Skin of body (tissue), 2 donors: ENCODE results near the gene SNX11. TPM values are rescaled to one million over a fixed set of nuclear protein-coding genes. Genes with fewer than 3 reads are reported as not detected.
A peak's percentile ranks its signal among the peaks of the same experiment; 100 is the strongest.

Source experiments
- DNase-seq: peaks from one replicate; lab custom pipeline; 2025; lab: John Stamatoyannopoulos, UW
- total RNA-seq: library from RNA; depleted of rRNA; stranded (reverse); fragments of >200 nt; gene quantifications from one replicate; pipeline ENCODE4 v1.2.3, GENCODE V29; 2014

The SNX11 gene
- total RNA-seq, 1 donor from 2014 or later: 9.0 TPM

DNA sequence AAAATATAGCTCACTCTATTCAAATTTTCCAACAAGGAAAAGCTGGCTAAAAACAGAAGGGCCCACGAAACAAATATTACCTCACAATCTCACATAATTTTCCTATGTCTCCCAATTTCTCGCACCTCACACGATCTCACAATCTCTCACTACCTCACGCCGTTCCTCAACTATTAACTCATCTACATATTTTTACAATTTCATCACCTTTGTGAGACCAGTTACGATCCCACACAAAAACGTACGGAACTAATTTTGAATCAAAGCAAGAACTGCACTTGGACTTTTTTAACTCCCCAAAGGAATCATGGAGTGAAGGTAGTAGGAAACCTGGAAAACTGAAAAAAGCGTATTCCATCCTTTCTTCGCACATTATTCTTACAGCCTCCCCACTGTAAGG is 7.4 kb upstream of the SNX11 start:
- DNase-seq: no peak

DNA sequence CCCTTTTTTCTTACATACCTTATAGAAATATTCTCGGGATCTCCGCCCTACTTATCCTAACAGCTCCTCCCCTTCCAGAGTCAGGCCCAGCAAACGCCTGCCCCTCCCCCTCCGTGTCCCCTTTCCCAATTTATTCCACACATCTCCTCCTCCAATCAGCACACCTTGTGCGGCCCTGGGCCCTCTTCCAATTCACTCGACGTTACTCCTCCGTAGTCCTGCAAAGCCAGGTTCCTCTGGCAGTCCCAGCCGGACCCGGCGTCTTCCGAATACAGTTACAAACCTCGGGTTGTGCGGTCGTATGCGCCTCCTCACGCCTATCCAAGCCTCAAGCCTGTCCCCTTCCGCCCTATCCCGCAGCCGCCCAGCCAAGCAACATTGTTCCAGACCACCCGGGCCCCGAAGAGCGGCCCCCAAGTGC is 7.0 kb upstream of the SNX11 start:
- DNase-seq: peak; percentile 50

DNA sequence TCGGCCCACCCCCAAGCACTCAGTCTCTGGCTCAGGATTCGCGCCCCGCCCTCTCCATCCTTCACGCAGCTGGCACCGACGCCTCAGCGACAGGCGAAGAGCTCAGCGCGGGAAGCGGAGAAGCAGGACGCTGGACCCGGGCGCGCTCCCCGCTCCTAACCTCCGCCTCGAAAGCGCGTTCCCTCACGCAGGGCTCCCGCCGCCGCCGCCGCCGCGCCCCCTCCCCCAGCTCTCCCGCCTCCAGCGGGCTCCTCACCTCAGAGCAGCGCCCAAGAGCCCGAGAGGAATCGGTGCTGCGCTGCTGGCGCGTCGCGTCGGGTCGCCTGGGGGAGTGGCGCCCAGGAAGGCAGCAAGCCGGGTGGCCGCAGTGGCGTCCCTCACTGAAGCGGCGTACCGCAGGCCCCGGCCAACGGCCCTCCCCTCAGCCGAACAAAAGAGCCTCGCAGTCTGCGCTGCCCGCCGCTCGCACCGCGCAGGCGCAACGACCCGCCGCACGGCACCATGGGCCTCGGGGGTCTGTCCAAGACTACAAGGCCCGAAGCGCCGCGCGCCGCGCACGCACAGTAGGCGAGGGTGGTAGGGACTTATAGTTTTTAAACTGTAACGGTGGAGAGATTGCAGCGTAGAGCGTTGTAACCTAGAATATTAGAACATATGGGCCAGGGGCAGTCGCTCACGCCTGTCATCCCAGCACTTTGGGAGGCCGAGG is 6.4 kb upstream of the SNX11 start, which contains the start of gene CBX1:
TSS of gene CBX1 (minus strand) at position 467 of the 709 bp plus-strand sequence. CDS start 24,474 bp downstream, outside the sequence.
- peak; percentile 91 for DNase-seq

DNA sequence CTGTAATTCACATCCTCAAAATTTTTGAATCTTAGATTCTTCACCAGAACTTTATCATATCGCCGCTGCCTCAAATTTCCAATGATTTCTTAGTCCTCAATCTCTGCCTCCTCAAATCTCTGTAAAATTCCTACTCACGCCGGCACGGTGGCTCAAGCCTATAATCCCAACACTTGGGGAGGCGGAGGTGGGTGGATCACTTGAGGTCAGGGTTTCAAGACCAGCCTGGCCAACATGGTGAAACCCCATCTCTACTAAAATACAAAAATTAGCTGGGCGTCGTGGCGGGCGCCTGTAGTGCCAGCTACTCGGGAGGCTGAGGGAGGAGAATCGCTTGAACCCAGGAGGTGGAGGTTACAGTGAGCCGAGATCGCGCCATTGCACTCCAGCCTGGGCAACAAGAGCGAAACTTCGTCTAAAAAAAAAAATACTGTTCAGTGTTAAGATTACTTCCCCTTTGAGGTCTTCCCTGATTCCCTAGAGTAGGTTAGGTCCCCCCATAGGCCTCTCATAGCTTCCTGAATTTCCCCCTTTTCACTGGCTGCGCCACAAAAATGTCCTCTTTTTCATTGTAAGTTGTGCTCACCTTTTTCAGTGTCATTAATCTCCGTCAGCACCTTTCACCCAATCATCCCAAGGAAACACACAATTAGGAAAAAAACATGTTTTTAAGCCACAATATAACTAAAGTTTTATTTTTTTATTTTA is 5.4 kb upstream of the SNX11 start:
- no peak for DNase-seq

DNA sequence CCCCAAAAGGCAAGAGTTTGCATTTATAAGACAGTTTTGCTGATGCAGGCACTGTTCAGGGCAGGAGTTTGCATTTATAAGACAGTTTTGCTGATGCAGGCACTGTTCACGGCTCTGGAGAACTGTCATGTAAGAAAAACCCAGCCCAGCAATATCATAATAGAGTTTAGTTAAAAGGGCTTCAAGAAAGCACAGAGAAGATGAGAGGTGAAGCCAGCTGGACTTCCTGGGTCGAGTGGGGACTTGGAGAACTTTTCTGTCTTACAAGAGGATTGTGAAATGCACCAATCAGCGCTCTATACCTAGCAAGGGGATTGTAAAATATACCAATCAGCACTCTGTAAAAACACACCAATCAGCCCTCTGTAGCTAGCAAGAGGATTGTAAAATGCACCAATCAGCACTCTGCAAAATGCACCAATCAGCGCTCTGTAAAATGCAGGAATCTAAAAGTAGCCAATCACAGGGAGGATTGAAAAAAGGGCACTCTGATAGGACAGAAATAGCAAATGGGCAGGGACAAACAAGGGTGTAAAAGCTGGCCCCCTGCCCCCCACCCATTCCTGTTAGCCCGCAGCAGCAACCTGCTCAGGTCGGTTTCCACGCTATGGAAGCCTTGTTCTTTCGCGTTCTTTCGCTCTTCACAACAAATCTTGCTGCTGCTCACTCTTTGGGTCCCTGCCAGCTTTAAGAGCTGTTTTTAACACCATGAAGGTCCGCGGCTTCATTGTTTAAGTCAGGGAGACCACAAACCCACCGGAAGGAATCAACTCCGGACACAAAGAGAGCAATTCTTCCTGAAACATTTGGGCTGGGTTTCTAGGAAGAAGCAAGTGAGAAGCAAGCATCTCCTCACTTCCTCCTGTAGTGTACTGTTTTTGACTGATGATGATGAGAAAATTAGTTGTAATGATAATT is 4.5 kb upstream of the SNX11 start:
- no peak for DNase-seq

DNA sequence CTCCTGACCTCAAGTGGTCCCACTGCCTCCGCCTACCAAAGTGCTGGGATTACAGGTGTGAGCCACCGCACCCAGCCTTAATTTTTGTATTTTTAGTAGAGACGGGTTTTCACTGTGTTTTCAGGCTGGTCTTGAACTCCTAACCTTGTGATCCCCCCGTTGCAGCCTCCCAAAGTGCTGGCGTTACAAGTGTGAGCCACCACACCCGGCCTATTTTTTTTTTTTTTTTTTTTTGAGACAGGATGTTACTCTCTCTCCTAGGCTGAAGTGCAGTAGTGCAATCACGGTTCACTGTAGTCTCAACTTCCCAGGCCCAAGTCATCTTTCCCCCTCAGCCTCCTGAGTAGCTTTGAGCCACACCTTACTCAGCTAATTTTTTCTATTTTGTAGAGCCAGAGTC is 3.1 kb upstream of the SNX11 start:
- DNase-seq: no peak

DNA sequence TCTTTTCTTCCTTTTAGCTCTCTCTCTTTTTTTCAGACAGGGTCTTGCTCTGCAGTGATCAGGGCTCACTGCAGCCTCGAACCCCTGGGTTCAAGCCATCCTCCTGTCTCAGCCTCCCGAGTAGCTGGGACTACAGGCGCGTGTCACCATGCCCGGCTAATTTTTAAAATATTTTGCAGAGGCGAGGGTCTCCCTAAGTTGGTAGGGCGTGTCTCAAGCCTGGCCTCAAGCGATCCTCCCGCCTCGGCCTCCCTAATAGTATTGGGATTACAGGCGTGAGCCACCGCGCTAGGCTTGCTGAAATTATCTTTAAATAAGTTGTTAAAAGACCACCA is 797 bp upstream of the SNX11 start:
- no peak for DNase-seq

DNA sequence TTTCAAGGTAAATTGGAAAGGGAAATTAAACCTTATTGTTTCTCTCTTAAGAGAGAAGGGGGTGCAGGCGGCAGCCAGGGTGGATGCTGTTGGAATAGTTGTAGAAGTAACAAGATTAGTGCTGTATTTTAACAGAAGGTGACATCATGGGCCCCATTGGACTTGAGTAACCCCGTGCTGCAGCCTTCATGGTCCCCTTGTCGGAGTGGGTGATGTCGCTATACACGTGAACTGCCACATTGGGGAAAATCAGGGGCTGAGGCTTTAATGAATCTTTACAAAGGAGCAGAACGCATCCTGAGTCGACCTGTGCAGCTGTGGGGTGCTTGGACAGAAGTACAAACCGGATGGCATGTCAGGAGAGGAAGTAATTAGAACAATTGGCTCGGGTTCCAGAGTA is 3.2 kb downstream of the SNX11 start:
- no peak for DNase-seq

DNA sequence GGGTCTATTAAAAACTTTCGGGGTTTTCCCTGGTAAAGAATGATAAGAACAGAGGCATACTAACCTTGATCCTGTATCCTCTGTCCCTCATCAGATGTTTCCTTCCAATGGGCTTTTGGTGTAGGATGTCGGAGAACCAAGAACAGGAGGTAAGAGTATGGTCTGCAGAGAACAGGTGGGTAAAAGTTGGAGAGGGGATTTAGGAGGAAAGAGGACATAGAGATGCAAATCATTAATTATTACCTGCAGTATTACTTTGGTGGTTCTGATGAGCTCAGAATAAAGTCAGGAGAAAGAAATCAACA is 4.3 kb downstream of the SNX11 start:
- DNase-seq: no peak

DNA sequence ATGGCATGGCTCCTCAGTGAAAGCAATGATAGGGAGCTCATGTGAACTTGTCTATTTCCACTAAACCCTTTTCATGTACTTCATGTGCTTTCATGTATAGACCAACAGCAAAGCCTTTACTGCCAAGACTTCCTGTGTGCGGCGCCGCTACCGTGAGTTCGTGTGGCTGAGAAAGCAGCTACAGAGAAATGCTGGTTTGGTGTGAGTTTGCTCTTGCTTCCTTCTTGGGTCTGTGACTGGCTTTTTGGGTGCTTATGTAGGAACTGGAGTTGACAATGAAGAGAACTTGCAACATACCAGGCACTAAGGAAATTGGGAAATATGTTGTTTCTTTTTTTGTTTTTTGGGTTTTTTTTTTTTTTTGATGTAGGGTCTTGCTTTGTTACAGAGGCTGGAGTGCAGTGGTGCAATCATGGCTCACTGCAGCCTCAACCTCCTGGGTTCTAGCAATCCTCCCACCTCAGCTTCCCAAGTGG is 5.7 kb downstream of the SNX11 start:
- no peak for DNase-seq

DNA sequence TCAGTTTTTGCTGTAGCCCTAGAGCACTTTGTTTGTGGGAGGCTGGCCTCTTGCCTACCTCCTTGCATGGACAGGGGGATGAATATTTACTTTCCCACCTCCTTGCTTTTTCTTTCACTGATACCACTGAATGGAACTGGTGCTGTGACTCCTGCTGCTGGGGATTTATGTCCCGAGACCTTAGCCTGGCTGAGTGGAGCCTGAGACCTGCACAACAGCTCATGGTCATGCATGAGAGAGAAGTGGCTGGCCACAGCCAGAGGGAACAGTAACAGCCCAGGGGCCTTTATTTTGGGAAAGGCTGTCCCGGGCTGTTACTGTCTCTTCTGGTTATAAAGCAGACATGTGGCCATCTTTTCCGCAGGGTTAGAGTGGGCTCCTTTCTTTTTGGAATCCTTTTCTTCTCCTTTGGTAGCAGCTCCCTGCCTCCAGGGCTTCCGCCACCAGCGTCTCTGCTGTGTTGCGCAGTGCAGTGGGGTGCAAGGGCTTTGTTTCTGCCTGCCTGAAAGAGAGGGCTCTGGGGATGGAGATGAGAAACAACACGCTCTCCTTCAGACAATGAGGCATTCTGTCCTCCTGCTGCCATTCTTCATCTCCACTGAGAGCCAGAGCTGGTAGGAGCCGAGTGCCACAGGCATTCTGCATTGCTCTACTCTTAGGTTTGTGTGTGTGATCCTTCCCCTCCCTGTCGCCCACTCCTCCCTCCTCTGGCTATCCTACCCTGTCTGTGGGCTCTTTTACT is 14.5 kb downstream of the SNX11 start:
- no peak for DNase-seq

DNA sequence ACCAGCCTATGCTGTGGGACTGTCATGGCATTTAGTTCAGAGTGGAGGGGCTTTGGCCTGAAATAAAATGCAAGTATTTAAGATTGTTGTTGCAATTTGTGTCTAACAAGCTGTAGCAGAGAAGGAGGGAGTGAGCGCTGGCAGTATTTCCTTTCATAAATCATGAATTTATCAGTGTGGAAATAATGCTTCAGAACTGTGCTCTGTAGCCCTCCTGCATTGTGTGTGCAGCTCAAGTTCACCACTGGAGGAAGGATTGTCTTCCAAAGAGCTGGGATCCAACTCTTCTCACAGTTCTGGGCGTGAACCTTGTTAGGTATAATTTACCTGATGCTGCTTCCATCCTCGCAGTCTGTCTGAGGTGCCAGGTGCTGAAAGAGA is 15.1 kb downstream of the SNX11 start:
- DNase-seq: no peak

DNA sequence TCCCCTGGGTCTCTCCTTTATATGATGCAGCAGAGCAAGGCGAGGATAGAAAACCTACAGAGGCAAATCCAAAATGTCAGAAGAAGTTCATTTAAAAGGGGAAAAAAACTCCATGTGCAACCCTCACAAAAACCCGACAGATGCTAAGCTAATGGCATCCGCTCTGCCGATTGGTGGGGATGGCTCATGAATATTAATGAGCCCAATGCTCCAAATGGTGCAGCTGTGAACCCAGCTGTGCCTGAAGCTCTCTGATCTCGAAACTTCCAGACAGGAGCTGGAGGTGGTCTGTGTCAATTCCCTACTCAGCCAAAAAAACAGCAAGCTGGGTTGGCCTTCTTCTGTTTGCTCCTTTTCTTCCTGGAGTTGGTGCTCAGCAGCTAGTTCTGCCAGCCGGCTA is 15.5 kb downstream of the SNX11 start:
- DNase-seq: no peak

DNA sequence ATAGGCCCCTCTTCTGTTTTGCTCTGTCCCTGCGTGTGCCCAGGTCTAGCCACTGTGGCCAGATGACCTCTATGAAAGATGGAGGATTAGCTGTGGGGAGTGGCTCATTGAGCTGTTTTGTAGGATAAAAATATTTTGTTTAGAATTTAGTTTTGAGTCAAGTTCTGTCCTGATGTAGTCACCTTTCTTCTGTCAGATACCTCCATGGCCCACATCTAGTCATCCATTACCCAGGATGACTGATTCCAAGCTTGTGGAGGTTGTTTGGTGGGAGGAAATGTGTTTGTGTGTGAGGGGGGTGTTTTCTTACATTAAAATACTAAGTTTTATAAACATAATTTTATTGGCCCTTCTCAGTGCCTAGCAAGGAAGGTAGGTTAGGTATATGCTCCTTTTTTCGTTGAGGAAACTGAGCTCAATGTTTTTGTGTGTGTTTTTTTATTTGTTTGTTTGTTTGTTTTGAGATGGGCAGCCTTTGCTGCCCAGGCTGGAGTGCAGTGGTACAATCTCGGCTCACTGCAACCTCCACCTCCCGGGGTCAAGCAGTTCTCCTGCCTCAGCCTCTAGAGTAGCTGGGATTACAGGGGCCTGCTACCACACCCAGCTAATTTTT is 16.3 kb downstream of the SNX11 start:
- DNase-seq: no peak

DNA sequence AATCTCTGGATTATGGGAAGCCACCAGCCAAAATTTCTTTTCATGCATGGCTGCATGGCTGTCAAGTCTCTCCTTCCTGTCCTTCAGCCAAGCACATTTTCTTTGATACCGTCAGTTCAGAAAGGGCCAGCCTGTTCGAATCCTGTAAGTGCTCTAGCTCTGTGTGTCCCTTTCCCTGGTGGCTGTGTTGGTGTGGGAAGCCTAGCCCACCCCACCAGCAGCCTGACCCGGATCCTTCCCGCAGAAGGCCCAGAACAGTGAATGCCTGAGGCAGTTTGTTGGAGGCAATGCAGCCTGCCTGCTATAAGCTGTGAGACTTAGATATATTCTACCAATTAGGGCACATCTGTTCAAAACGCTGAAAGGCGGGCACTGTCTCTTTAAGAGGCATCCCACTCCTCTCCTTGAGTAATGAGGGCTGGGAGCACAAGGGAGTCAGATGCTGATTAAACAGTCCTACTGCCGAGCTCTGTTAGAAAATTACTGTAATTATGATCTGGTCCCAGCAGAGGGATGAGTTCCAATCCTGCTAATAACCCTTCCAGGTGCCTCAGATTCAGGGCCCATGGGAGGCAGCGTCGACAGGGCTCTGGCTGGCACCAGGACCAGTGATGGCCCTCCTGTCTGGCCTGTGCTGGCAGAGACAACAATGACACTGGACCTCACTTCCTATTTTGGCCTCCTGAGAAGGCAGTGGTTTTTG is 18.4 kb downstream of the SNX11 start:
- no peak for DNase-seq

DNA sequence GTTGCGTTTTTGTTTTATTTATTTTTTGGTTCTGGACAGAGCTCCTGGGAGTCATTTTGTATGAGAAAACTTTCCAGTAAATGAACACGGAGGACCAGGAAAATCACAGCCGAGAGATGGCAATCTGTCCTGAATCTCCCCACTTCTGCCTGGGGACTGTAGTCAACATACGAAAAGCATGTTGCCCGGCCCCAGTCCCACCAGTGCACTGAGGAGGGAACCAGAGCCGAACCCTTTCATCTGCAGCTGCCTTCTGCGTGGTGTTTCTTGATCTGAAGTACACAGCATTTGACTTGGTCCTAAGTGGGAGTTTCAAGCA is 18.9 kb downstream of the SNX11 start:
- DNase-seq: no peak

DNA sequence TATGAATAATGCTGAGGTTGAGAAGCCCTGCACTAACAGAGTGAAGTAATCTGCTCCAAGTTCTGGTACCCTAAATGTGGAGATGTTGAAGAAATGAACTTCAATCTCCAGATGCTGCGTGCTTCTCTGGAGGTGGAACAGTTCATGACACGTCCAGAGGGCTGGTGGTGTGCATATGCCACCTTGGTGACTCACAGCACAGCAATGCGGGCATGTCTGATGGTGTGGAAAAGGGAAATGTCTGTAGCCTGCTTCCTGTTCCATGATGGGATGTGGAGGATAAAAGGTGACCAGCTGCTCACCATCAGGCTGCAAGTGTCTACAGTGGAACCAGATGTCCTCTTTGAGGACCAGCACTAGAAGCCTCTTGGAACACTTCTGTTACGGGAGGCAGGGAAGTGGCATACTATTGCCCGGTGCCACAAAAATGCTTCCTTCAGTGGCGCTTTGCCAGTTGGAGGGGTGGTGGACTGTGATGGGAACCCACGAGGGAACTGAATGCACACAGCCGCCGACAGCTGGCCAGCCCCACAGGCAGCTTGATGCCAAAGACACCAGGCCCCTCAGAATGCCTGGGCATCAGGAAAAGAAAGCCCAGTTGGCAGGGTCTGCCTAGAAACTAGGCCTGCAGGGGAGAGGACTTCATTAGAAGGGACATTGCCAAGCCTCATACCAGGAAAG is 19.9 kb downstream of the SNX11 start:
- DNase-seq: no peak

DNA sequence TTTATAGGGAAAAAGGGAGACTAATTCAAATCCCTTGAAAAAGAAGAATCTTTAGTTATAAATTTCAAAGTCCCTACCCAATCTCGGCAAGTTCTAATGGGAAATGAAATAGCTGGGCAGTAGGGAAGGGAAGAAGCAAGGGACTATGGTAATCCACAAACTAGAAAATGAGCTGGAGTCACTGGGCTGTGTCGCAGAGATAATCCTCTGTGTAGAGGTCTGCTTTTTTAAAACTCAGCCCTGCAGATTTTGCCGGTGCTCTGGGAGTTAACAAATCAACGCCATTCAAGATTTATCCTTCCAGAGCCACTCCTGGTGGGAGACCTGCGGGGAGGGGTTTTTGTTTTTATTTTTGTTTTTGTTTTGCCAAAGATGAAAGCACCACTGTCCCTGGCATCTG is 20.8 kb downstream of the SNX11 start:
- DNase-seq: no peak

DNA sequence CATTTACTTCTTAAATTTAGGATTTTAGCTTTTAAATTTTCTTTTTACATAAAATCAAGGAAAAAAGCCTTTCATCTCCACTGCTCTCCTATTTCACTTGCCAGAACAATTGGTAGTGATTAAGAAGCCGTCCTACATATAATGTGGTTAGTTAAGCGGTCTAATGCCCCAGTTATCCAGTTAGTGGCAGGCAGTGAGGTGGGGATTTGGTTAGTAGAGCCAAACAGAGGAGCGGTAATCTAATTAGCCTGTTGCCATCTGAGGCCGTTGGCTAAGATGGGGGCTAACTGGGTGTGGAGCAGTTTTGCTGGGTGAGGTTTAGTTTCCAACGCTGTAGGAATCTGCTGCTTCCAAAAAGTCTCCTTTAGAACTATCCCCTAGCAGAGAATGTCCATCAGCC is 22.4 kb downstream of the SNX11 start:
- no peak for DNase-seq

DNA sequence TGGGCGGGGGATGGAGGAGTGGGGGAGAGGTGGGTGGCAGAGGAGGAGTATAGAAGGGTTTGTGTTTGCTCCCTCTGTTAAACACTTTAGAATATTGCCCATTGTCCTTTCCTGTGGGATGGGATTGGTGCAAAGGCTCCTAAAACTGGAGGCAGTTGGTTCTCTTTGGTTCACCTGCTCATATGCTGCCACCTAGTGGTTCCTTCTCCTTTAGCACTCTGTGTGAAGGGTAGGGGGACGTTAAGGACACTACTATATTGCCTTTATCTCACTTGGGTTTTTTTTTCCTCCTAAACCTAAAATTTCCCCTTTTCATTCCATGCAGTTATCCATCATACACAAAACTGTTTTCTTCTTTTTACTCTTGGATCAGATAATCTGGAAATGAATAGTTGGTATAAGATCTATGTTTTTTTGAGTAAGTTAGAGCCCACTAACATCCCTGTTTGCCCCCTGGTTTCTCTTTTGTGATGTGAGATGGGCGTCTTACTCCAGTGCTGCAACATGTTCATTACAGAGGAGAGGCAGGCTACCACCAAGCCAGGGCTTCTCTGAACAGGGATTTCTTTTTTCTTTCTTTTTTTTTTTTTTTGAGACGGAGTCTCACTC is 23.8 kb downstream of the SNX11 start:
- peak; percentile 55 for DNase-seq
